IMR-90 (cell line): ENCODE measurements around the gene ITGAE. TPM values are rescaled to one million over a fixed set of nuclear protein-coding genes. Genes with fewer than 3 reads are reported as not detected.

Source experiments
- ATAC-seq: fragments of 200-7000 bp; cut with Tn5 transposase; 2 replicates; pipeline ENCODE4 v1.9.1; 2020; ENCODE audit warnings: low read depth, mild to moderate bottlenecking, moderate library complexity
- BruUV-seq: library from RNA; stranded (reverse); fragments of 400-500 nt; replicated peaks from 2 replicates; lab custom pipeline; 2021; lab: Mats Ljungman, UMichigan
- CTCF ChIA-PET: fragments of 300-600 bp; formaldehyde crosslinking; extraction: SDS; loops from one replicate; lab custom pipeline; 2021; ENCODE audit warnings: antibody characterized with exemption; lab: Yijun Ruan, JAX
- POLR2A ChIA-PET: fragments of 300-600 bp; sonication (Branson Sonifier 250); formaldehyde crosslinking; loops from one replicate; lab custom pipeline; 2022; ENCODE audit warnings: antibody characterized with exemption; ENCODE audit not compliant: unreplicated experiment; lab: Charles Lee
- DNase-seq: peaks from one replicate; pipeline ENCODE4 v3.0.0; 2013
- H2AFZ ChIP-seq: replicated peaks from 2 replicates; pipeline ENCODE3; 2013; ENCODE audit warnings: low read length, mild to moderate bottlenecking; ENCODE audit not compliant: poor library complexity
- H2AK5ac ChIP-seq: 2 replicates; pipeline ENCODE4 v1.6.1; 2013; ENCODE audit warnings: low read depth, low read length, inconsistent platforms
- H2AK9ac ChIP-seq: replicated peaks from 2 replicates; pipeline ENCODE3; 2013; ENCODE audit warnings: mild to moderate bottlenecking, low read depth, low read length, moderate library complexity; ENCODE audit not compliant: poor library complexity
- H2BK120ac ChIP-seq: 2 replicates; pipeline ENCODE4 v1.6.1; 2013; ENCODE audit warnings: low read depth, low read length, inconsistent platforms
- H2BK15ac ChIP-seq: 3 replicates; pipeline ENCODE4 v1.6.1; 2013; ENCODE audit warnings: low read depth, low read length, inconsistent platforms
- H2BK20ac ChIP-seq: 2 replicates; pipeline ENCODE4 v1.6.1; 2013; ENCODE audit warnings: low read depth, mild to moderate bottlenecking, inconsistent platforms, low read length, moderate library complexity
- H2BK5ac ChIP-seq: 2 replicates; pipeline ENCODE4 v1.6.1; 2013; ENCODE audit warnings: mild to moderate bottlenecking, low read depth, low read length, inconsistent platforms; ENCODE audit not compliant: poor library complexity, severe bottlenecking
- H3K14ac ChIP-seq: replicated peaks from 2 replicates; pipeline ENCODE4 v1.6.1; 2013; ENCODE audit warnings: low read depth, low read length, inconsistent platforms
- H3K18ac ChIP-seq: 2 replicates; pipeline ENCODE4 v1.6.1; 2013; ENCODE audit warnings: low read depth, low read length, control low read depth
- H3K23ac ChIP-seq: 2 replicates; pipeline ENCODE4 v1.6.1; 2013; ENCODE audit warnings: low read depth, low read length, inconsistent platforms
- H3K27ac ChIP-seq: 2 replicates; pipeline ENCODE4 v1.5.1; 2013; ENCODE audit warnings: mild to moderate bottlenecking, control low read depth, low read length; ENCODE audit not compliant: insufficient read depth
- H3K27me3 ChIP-seq: 2 replicates; pipeline ENCODE4 v1.6.1; 2013; ENCODE audit warnings: low read length; ENCODE audit not compliant: control insufficient read depth, insufficient read depth
- H3K36me3 ChIP-seq: 2 replicates; pipeline ENCODE4 v1.6.1; 2013; ENCODE audit warnings: low read length, mixed read lengths; ENCODE audit not compliant: control insufficient read depth, insufficient read depth
- H3K4ac ChIP-seq: 2 replicates; pipeline ENCODE4 v1.6.1; 2013; ENCODE audit warnings: low read depth, low read length, inconsistent platforms
- H3K4me1 ChIP-seq: 2 replicates; pipeline ENCODE4 v1.6.1; 2013; ENCODE audit warnings: low read length, mixed read lengths; ENCODE audit not compliant: control insufficient read depth, insufficient read depth
- H3K4me2 ChIP-seq: 2 replicates; pipeline ENCODE4 v1.6.1; 2013; ENCODE audit warnings: low read depth, mild to moderate bottlenecking, control low read depth, low read length, moderate library complexity
- H3K4me3 ChIP-seq: 2 replicates; pipeline ENCODE4 v1.5.1; 2013; ENCODE audit warnings: low read depth, mild to moderate bottlenecking, control low read depth, low read length, moderate library complexity; ENCODE audit not compliant: insufficient read depth
- H3K56ac ChIP-seq: 2 replicates; pipeline ENCODE4 v1.6.1; 2013; ENCODE audit warnings: low read length, inconsistent platforms; ENCODE audit not compliant: insufficient read depth; ENCODE audit errors: extremely low read depth
- H3K79me1 ChIP-seq, 2 experiments: 2 replicates each; pipeline ENCODE4 v1.6.1; 2013; ENCODE audit warnings: low read length in 2 of 2, inconsistent platforms in 1 of 2, low read depth in 1 of 2
- H3K9ac ChIP-seq: 2 replicates; pipeline ENCODE4 v1.6.1; 2013; ENCODE audit warnings: low read depth, low read length, control low read depth
- H3K9me1 ChIP-seq: 2 replicates; pipeline ENCODE4 v1.6.1; 2013; ENCODE audit warnings: low read length, inconsistent platforms; ENCODE audit not compliant: insufficient read depth
- H3K9me3 ChIP-seq: 2 replicates; pipeline ENCODE4 v1.6.1; 2013; ENCODE audit warnings: low read length; ENCODE audit not compliant: control insufficient read depth, insufficient read depth
- H4K20me1 ChIP-seq: 2 replicates; pipeline ENCODE4 v1.6.1; 2013; ENCODE audit warnings: low read length, inconsistent platforms; ENCODE audit not compliant: insufficient read depth
- H4K5ac ChIP-seq: 2 replicates; pipeline ENCODE4 v1.6.1; 2013; ENCODE audit warnings: mild to moderate bottlenecking, low read depth, low read length, control low read depth
- H4K8ac ChIP-seq, 2 experiments: 2 replicates each; pipeline ENCODE4 v1.6.1; 2013; ENCODE audit warnings: low read depth in 2 of 2, low read length in 2 of 2, control low read depth in 1 of 2, inconsistent platforms in 1 of 2
- H4K91ac ChIP-seq: 2 replicates; pipeline ENCODE4 v1.6.1; 2013; ENCODE audit warnings: low read depth, low read length, inconsistent platforms; ENCODE audit not compliant: insufficient read depth
- BHLHE40 ChIP-seq: fragments of 150-350 bp; IDR thresholded peaks from 2 replicates; pipeline ENCODE4 v1.6.1; 2016; ENCODE audit warnings: mild to moderate bottlenecking, low read depth, low read length
- CEBPB ChIP-seq: IDR thresholded peaks from 2 replicates; pipeline ENCODE4 v1.6.1; 2012; ENCODE audit warnings: low read depth, low read length, improper control_type of control experiment
- FOS ChIP-seq: fragments of 150-350 bp; IDR thresholded peaks from 2 replicates; pipeline ENCODE4 v1.6.1; 2016; ENCODE audit warnings: low read depth, low read length
- MXI1 ChIP-seq: IDR thresholded peaks from 2 replicates; pipeline ENCODE4 v1.6.1; 2012; ENCODE audit warnings: low read depth, mild to moderate bottlenecking, low read length, moderate library complexity, borderline replicate concordance
- POLR2A ChIP-seq: IDR thresholded peaks from 2 replicates; pipeline ENCODE4 v1.6.1; 2012; ENCODE audit warnings: mild to moderate bottlenecking, low read depth, low read length
- RAD21 ChIP-seq: IDR thresholded peaks from 2 replicates; pipeline ENCODE4 v1.6.1; 2012; ENCODE audit warnings: low read length, improper control_type of control experiment
- RFX5 ChIP-seq: IDR thresholded peaks from 2 replicates; pipeline ENCODE4 v1.8.0; 2012; ENCODE audit warnings: low read depth, mild to moderate bottlenecking, low read length, moderate library complexity
- SMC3 ChIP-seq: fragments of 150-350 bp; IDR thresholded peaks from 2 replicates; pipeline ENCODE4 v1.6.1; 2016; ENCODE audit warnings: low read depth, mild to moderate bottlenecking, antibody characterized with exemption, low read length, moderate library complexity
- WGBS, 2 experiments: methylation state at CpG; one replicate each; pipeline versions ENCODE4 v1.1.5 to v1.1.7; 2013; ENCODE audit warnings: missing lambda C conversion rate in 2 of 2; ENCODE audit not compliant: insufficient read length in 1 of 2; ENCODE audit errors: extremely low coverage in 2 of 2; 5-methylcytosine and 5-hydroxymethylcytosine counted together
- dilution Hi-C: fragments of 300-500 bp; cut with HindIII; formaldehyde crosslinking; loops from one replicate; pipeline ENCODE4 v1.14.3; 2018; ENCODE audit warnings: low sequenced_read_pairs; ENCODE audit not compliant: unreplicated experiment
- in situ Hi-C: fragments of 300-500 bp; cut with MboI; formaldehyde crosslinking; loops from 3 replicates; pipeline ENCODE4 v1.14.3; 2019; ENCODE audit warnings: low sequenced_read_pairs, inconsistent platforms, mixed read lengths
- intact Hi-C: fragments of 100-400 bp; cut with micrococcal nuclease; formaldehyde crosslinking; loops from 2 replicates; pipeline ENCODE4 v1.10.0; 2022
- polyA plus RNA-seq, 3 experiments: library from polyadenylated mRNA; depleted of rRNA; stranded (reverse); fragments of >200 nt; gene quantifications; 2 replicates each; pipeline ENCODE4 v1.2.3, GENCODE V29; 2012; ENCODE audit warnings: low replicate concordance in 1 of 3
- total RNA-seq: library from RNA; depleted of rRNA; stranded (reverse); fragments of >200 nt; gene quantifications from 2 replicates; pipeline ENCODE4 v1.2.3, GENCODE V29; 2012
- TF ChIP-seq, protein P1 (sequence below): fragments of 150-350 bp; IDR thresholded peaks from 2 replicates; pipeline ENCODE4 v1.6.1; 2016; ENCODE audit warnings: low read depth, mild to moderate bottlenecking, low read length, moderate library complexity, borderline replicate concordance

The ITGAE gene
- total and polyA plus RNA-seq, 2 of the 4 experiments (the other 2 are of a cell fraction): 54.1 to 60.8 TPM

- TF ChIP-seq, protein P1, sequence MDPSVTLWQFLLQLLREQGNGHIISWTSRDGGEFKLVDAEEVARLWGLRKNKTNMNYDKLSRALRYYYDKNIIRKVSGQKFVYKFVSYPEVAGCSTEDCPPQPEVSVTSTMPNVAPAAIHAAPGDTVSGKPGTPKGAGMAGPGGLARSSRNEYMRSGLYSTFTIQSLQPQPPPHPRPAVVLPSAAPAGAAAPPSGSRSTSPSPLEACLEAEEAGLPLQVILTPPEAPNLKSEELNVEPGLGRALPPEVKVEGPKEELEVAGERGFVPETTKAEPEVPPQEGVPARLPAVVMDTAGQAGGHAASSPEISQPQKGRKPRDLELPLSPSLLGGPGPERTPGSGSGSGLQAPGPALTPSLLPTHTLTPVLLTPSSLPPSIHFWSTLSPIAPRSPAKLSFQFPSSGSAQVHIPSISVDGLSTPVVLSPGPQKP: no peak
Observed at GRCh38 chr17:3761036-3761917, 39.7 kb downstream of the ITGAE start (continued).

- Histone ChIP-seq H2BK120ac (no peak overlapping the region), H2AK5ac (no peak overlapping the region), H2AK9ac (no peak overlapping the region), H3K4me1 (no peaks in the 10 kb centered on the region), H3K79me1 (no peaks in the 10 kb centered on the region), H4K20me1 (no peaks in the 10 kb centered on the region), H4K8ac (no peak overlapping the region), H4K5ac (no peak overlapping the region), H4K91ac (no peak overlapping the region), H3K56ac (no peak overlapping the region), H3K9me1 (no peaks in the 10 kb centered on the region), H3K4me3 (no peak overlapping the region), H3K27me3 (peaks cover 26% of the 10 kb centered on the region), H3K4ac (no peak overlapping the region), H3K18ac (no peak overlapping the region), H2BK15ac (no peak overlapping the region), H2BK5ac (no peak overlapping the region), H3K9ac (no peak overlapping the region), H3K27ac (no peak overlapping the region), H2BK20ac (no peak overlapping the region), H3K9me3 (peaks cover 11% of the 10 kb centered on the region), H3K36me3 (no peaks in the 10 kb centered on the region), H3K23ac (no peak overlapping the region), H3K4me2 (no peak overlapping the region), H3K14ac (no peak overlapping the region), H2AFZ (no peak overlapping the region)
- intact Hi-C loops: no loop called here
- ChIA-PET CTCF (no interaction called here), POLR2A (no interaction called here)
- dilution Hi-C loops: no loop called here
- TF ChIP-seq POLR2A (no peak), BHLHE40 (no peak), RFX5 (no peak), SMC3 (no peak), CEBPB (no peak), FOS (no peak), MXI1 (no peak), RAD21 (no peak)
- TF ChIP-seq, protein P1: no peak
- no peak for DNase-seq
- in situ Hi-C loops: no loop called here
- BruUV-seq: no TSS peak
- 45% methylated on average over 1 of the region's 6 CpGs; no CpG with 5 or more reads in 1 of the 2 experiments for WGBS, 2 experiments
- ATAC-seq: no peak
Observed at GRCh38 chr17:3759597-3760216, 41.3 kb downstream of the ITGAE start.
